Trophoblast cell (in vitro differentiated cells and primary cell): ENCODE results near the gene RNF166.

Source experiments
- DNase-seq, 2 donors: peaks; one replicate each; pipeline ENCODE4 v3.0.0-alpha.2; 2016
- H2AFZ ChIP-seq: 2 replicates; pipeline ENCODE4 v1.6.1; 2013; ENCODE audit warnings: low read length, moderate library complexity, mild to moderate bottlenecking; ENCODE audit not compliant: insufficient read depth, poor library complexity
- H2AK5ac ChIP-seq: 2 replicates; pipeline ENCODE4 v1.6.1; 2013; ENCODE audit warnings: mild to moderate bottlenecking, low read length
- H2BK120ac ChIP-seq: 2 replicates; pipeline ENCODE4 v1.6.1; 2013; ENCODE audit warnings: low read length, mild to moderate bottlenecking, moderate library complexity; ENCODE audit not compliant: insufficient read depth, poor library complexity
- H2BK12ac ChIP-seq: 2 replicates; pipeline ENCODE4 v1.6.1; 2013; ENCODE audit warnings: mild to moderate bottlenecking, low read length, moderate library complexity
- H2BK5ac ChIP-seq: 2 replicates; pipeline ENCODE4 v1.6.1; 2013; ENCODE audit warnings: low read length, low read depth, moderate library complexity, mild to moderate bottlenecking; ENCODE audit not compliant: poor library complexity
- H3K14ac ChIP-seq: 2 replicates; pipeline ENCODE4 v1.6.1; 2013; ENCODE audit warnings: mild to moderate bottlenecking, low read length
- H3K18ac ChIP-seq: 2 replicates; pipeline ENCODE4 v1.6.1; 2013; ENCODE audit warnings: mild to moderate bottlenecking, low read length
- H3K23ac ChIP-seq: 2 replicates; pipeline ENCODE4 v1.6.1; 2013; ENCODE audit warnings: low read length
- H3K27ac ChIP-seq: 2 replicates; pipeline ENCODE4 v1.5.1; 2013; ENCODE audit warnings: low read depth, mild to moderate bottlenecking, inconsistent platforms, low read length, moderate library complexity
- H3K27me3 ChIP-seq: 2 replicates; pipeline ENCODE4 v1.6.1; 2013; ENCODE audit warnings: inconsistent platforms, mild to moderate bottlenecking, low read length, moderate library complexity; ENCODE audit not compliant: insufficient read depth
- H3K36me3 ChIP-seq, 2 experiments: 1 replicate in 1 of 2; 2 replicates in 1 of 2; pipeline ENCODE4 v1.6.1; 2013; ENCODE audit warnings: low read length in 2 of 2, mild to moderate bottlenecking in 2 of 2, moderate library complexity in 1 of 2; ENCODE audit not compliant: insufficient read depth in 2 of 2, control insufficient read depth in 1 of 2
- H3K4ac ChIP-seq: 2 replicates; pipeline ENCODE4 v1.6.1; 2013; ENCODE audit warnings: low read depth, mild to moderate bottlenecking, low read length, moderate library complexity
- H3K4me1 ChIP-seq, 2 experiments: 1 replicate in 1 of 2; 2 replicates in 1 of 2; pipeline ENCODE4 v1.6.1; 2013; ENCODE audit warnings: low read length in 2 of 2, mild to moderate bottlenecking in 2 of 2, moderate library complexity in 1 of 2; ENCODE audit not compliant: insufficient read depth in 2 of 2, control insufficient read depth in 1 of 2
- H3K4me2 ChIP-seq: 2 replicates; pipeline ENCODE4 v1.6.1; 2013; ENCODE audit warnings: inconsistent platforms, mild to moderate bottlenecking, low read length, moderate library complexity
- H3K4me3 ChIP-seq: 2 replicates; pipeline ENCODE4 v1.5.1; 2013; ENCODE audit warnings: mild to moderate bottlenecking, low read depth, low read length, inconsistent platforms
- H3K79me1 ChIP-seq: one replicate; pipeline ENCODE4 v1.6.1; 2013; ENCODE audit warnings: low read length
- H3K79me2 ChIP-seq: 2 replicates; pipeline ENCODE4 v1.6.1; 2013; ENCODE audit warnings: low read length, mild to moderate bottlenecking; ENCODE audit not compliant: control insufficient read depth, insufficient read depth, poor library complexity
- H3K9ac ChIP-seq: 2 replicates; pipeline ENCODE4 v1.6.1; 2013; ENCODE audit warnings: mild to moderate bottlenecking, low read length
- H3K9me3 ChIP-seq: 2 replicates; pipeline ENCODE4 v1.6.1; 2013; ENCODE audit warnings: low read depth, mild to moderate bottlenecking, control low read depth, inconsistent platforms, low read length; ENCODE audit not compliant: insufficient read depth
- H4K12ac ChIP-seq: 2 replicates; pipeline ENCODE4 v1.6.1; 2013; ENCODE audit warnings: low read depth, mild to moderate bottlenecking, low read length, moderate library complexity
- H4K8ac ChIP-seq: 2 replicates; pipeline ENCODE4 v1.6.1; 2013; ENCODE audit warnings: low read depth, mild to moderate bottlenecking, low read length, moderate library complexity
- H4K91ac ChIP-seq: one replicate; pipeline ENCODE4 v1.6.1; 2013; ENCODE audit warnings: low read depth, mild to moderate bottlenecking, low read length, moderate library complexity
- whole genome bisulfite sequencing: extraction: QIAGEN DNeasy Blood & Tissue Kit; methylation state at CpG from one replicate; pipeline ENCODE4 v1.1.7; 2013; ENCODE audit warnings: missing lambda C conversion rate; ENCODE audit not compliant: insufficient read length, insufficient coverage; ENCODE audit errors: extremely low coverage; 5-methylcytosine and 5-hydroxymethylcytosine counted together

Gene RNF166

GRCh38 chr16:88748364-88748763 is 42.2 kb upstream of the RNF166 start:
- Histone ChIP-seq H3K4me1 (peaks cover 3 to 7% of the 10 kb centered on the region in 2 experiments), H3K4me2 (no peak overlapping the region), H4K8ac (no peak overlapping the region), H2AK5ac (no peak overlapping the region), H3K23ac (no peak overlapping the region), H4K91ac (no peak overlapping the region), H3K4ac (no peak overlapping the region), H3K27me3 (no peaks in the 10 kb centered on the region), H2BK5ac (no peak overlapping the region), H2BK120ac (no peak overlapping the region), H3K27ac (no peak overlapping the region), H3K79me1 (no peaks in the 10 kb centered on the region), H2AFZ (no peak overlapping the region), H3K4me3 (no peak overlapping the region), H3K18ac (no peak overlapping the region), H3K14ac (no peak overlapping the region), H2BK12ac (no peak overlapping the region), H3K9ac (no peak overlapping the region), H4K12ac (no peak overlapping the region), H3K79me2 (no peaks in the 10 kb centered on the region), H3K36me3 (peaks cover 4 to 15% of the 10 kb centered on the region in 2 experiments), H3K9me3 (peaks cover 2% of the 10 kb centered on the region)
- no peak for DNase-seq
- WGBS, result no CpG with 5 or more reads among the region's 12 CpGs

- H2AK5ac ChIP-seq, result no peak overlapping the region
- no CpG with 5 or more reads among the region's 26 CpGs for WGBS
Observed at GRCh38 chr16:88747588-88748301, 41.5 kb upstream of the RNF166 start.

GRCh38 chr16:88746506-88746905 is 40.3 kb upstream of the RNF166 start:
- no peak overlapping the region for H4K12ac ChIP-seq

More at GRCh38 chr16:88747588-88748301, 41.5 kb upstream of the RNF166 start:
- H3K79me1 ChIP-seq, result no peaks in the 10 kb centered on the region
- peaks cover 2% of the 10 kb centered on the region for H3K9me3 ChIP-seq
- no peaks in the 10 kb centered on the region for H3K27me3 ChIP-seq
- H4K12ac ChIP-seq, result no peak overlapping the region
- H2AFZ ChIP-seq, result no peak overlapping the region
- no peak overlapping the region for H4K91ac ChIP-seq
- no peak overlapping the region for H4K8ac ChIP-seq
- no peak overlapping the region for H3K9ac ChIP-seq
- no peak overlapping the region for H2BK5ac ChIP-seq
- peaks cover 8 to 19% of the 10 kb centered on the region in 2 experiments for H3K36me3 ChIP-seq
- no peak overlapping the region for H3K14ac ChIP-seq
- no peaks in the 10 kb centered on the region for H3K79me2 ChIP-seq
- peak in 1 of 2 donors; percentile 53 for DNase-seq
- no peak overlapping the region for H2BK12ac ChIP-seq
- no peak overlapping the region for H3K4me2 ChIP-seq
- no peak overlapping the region for H3K4ac ChIP-seq
- H3K4me1 ChIP-seq, result peaks cover 3 to 7% of the 10 kb centered on the region in 2 experiments
- H3K27ac ChIP-seq, result no peak overlapping the region
- no peak overlapping the region for H3K18ac ChIP-seq
- H2BK120ac ChIP-seq, result no peak overlapping the region
- H3K23ac ChIP-seq, result no peak overlapping the region
- no peak overlapping the region for H3K4me3 ChIP-seq

DNA sequence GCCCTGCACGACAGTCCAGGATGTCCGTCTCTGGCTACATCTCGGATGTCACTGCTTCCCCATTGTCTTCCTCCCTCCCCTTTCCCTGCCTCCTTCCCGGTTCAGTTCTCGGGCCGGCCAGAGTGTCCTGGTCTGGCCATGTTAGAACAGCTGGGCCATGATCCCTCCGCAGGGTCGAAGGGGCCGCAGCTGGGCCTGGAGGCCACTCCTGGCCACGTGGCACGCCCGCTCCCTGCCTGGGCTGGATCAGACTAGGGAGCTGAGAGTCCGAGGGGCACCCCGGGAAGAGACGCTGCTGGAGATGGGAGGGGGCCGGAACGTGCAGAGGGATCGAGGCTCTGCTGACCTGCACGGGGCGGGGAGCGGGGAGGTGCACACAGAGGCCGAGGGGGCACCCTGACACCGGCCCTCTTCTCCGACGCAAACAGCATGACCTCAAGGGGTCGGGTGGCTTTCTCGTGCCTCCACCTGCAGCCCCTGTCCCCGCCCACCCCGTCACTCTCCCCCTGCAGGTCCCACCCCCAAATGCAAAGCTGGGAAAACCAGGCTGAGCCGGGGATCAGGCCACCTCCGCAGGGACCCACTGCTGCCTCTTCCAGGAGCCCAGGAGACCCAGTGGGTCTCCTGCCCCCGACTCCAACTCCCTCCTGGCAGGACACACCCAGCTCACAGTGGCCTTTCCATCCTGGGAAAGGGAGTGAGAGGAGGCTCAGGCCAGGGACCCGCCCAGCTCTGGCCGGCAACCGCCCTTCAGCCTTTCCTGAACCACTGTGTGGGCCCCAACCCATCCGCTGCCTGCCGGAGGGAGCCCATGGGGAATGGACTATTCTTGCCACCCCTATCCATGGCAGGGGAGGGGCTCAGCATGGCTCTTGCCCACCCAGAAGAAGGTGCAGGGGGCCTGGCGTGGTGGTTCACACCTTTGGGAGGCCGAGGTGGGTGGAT is 38.6 kb upstream of the RNF166 start:
- no peak overlapping the region for H2AFZ ChIP-seq
- no peaks in the 10 kb centered on the region for H3K79me1 ChIP-seq
- no peak overlapping the region for H3K4ac ChIP-seq
- H2BK12ac ChIP-seq, result no peak overlapping the region
- WGBS, result no CpG with 5 or more reads among the region's 39 CpGs
- no peak overlapping the region for H4K12ac ChIP-seq
- no peak overlapping the region for H3K9ac ChIP-seq
- no peak overlapping the region for H3K23ac ChIP-seq
- no peaks in the 10 kb centered on the region for H3K27me3 ChIP-seq
- no peak overlapping the region for H3K4me3 ChIP-seq
- no peak overlapping the region for H2BK120ac ChIP-seq
- peaks cover 26 to 40% of the 10 kb centered on the region in 2 experiments for H3K36me3 ChIP-seq
- no peak overlapping the region for H3K27ac ChIP-seq
- H3K4me1 ChIP-seq, result peaks cover 3 to 7% of the 10 kb centered on the region in 2 experiments
- no peak overlapping the region for H3K14ac ChIP-seq
- DNase-seq, result no peak
- no peak overlapping the region for H3K4me2 ChIP-seq
- no peaks in the 10 kb centered on the region for H3K79me2 ChIP-seq
- H3K18ac ChIP-seq, result no peak overlapping the region
- no peak overlapping the region for H2BK5ac ChIP-seq
- H4K8ac ChIP-seq, result no peak overlapping the region
- H3K9me3 ChIP-seq, result no peaks in the 10 kb centered on the region
- no peak overlapping the region for H4K91ac ChIP-seq
- H2AK5ac ChIP-seq, result no peak overlapping the region

More at GRCh38 chr16:88746506-88746905, 40.3 kb upstream of the RNF166 start:
- Histone ChIP-seq H3K4me3 (no peak overlapping the region), H3K9me3 (no peaks in the 10 kb centered on the region), H3K27ac (no peak overlapping the region), H3K36me3 (peaks cover 13 to 26% of the 10 kb centered on the region in 2 experiments), H3K27me3 (no peaks in the 10 kb centered on the region), H2BK5ac (no peak overlapping the region), H3K79me2 (no peaks in the 10 kb centered on the region), H3K14ac (no peak overlapping the region), H3K79me1 (no peaks in the 10 kb centered on the region), H2BK120ac (no peak overlapping the region), H4K8ac (no peak overlapping the region), H3K4ac (no peak overlapping the region), H3K23ac (no peak overlapping the region), H2AK5ac (no peak overlapping the region), H3K4me1 (peaks cover 3 to 7% of the 10 kb centered on the region in 2 experiments), H3K9ac (no peak overlapping the region), H3K4me2 (no peak overlapping the region), H4K91ac (no peak overlapping the region), H2BK12ac (no peak overlapping the region), H2AFZ (no peak overlapping the region), H3K18ac (no peak overlapping the region)
- no peak for DNase-seq
- no CpG with 5 or more reads among the region's 17 CpGs for WGBS
